Natural killer cell (primary cell): ENCODE measurements around the gene TMEM273. TPM values are rescaled to one million over a fixed set of nuclear protein-coding genes. Genes with fewer than 3 reads are reported as not detected.

Experiments
- ATAC-seq, 3 donors: fragments of 150-1000 bp in 2 of 3; fragments of 200-7000 bp in 1 of 3; cut with Tn5 transposase; 1 replicate in 1 of 3; 2 replicates in 2 of 3; pipeline ENCODE4 v1.10.0; 2021; ENCODE audit warnings: mild to moderate bottlenecking in 2 of 3, moderate library complexity in 2 of 3
- DNase-seq, 2 donors: peaks; one replicate each; pipeline versions ENCODE4 v3.0.0 to v3.0.0-alpha.2; 2013 to 2021; ENCODE audit warnings: mixed read lengths in 1 of 2
- H3K27ac ChIP-seq: one replicate; pipeline ENCODE4 v1.5.1; 2013; ENCODE audit warnings: mild to moderate bottlenecking, low read length
- H3K27me3 ChIP-seq: one replicate; pipeline ENCODE4 v1.6.1; 2013; ENCODE audit warnings: low read length; ENCODE audit not compliant: control insufficient read depth, insufficient read depth
- H3K36me3 ChIP-seq: one replicate; pipeline ENCODE4 v1.6.1; 2013; ENCODE audit warnings: low read length; ENCODE audit not compliant: control insufficient read depth, insufficient read depth
- H3K4me1 ChIP-seq: one replicate; pipeline ENCODE4 v1.6.1; 2013; ENCODE audit warnings: low read length; ENCODE audit not compliant: control insufficient read depth, insufficient read depth
- H3K4me3 ChIP-seq: one replicate; pipeline ENCODE4 v1.5.1; 2013; ENCODE audit warnings: low read length
- H3K9me3 ChIP-seq: one replicate; pipeline ENCODE4 v1.6.1; 2013; ENCODE audit warnings: low read length; ENCODE audit not compliant: control insufficient read depth, insufficient read depth
- H3K27ac Mint-ChIP-seq, 2 donors: one replicate each; pipeline ENCODE4 v1.8.0; 2022; ENCODE audit warnings: mild to moderate bottlenecking in 2 of 2, mixed read lengths in 2 of 2, moderate library complexity in 1 of 2
- H3K27me3 Mint-ChIP-seq, 2 donors: one replicate each; pipeline ENCODE4 v1.8.0; 2022; ENCODE audit warnings: low read depth in 2 of 2, mixed read lengths in 2 of 2
- H3K36me3 Mint-ChIP-seq: one replicate; pipeline ENCODE4 v1.8.0; 2022; ENCODE audit warnings: mixed read lengths
- H3K4me1 Mint-ChIP-seq, 2 donors: one replicate each; pipeline ENCODE4 v1.8.0; 2022; ENCODE audit warnings: mixed read lengths in 2 of 2
- H3K4me3 Mint-ChIP-seq: one replicate; pipeline ENCODE4 v1.8.0; 2022; ENCODE audit warnings: mild to moderate bottlenecking, moderate library complexity, mixed read lengths
- H3K9me3 Mint-ChIP-seq, 2 donors: one replicate each; pipeline ENCODE4 v1.8.0; 2022; ENCODE audit warnings: mixed read lengths in 2 of 2
- CTCF ChIP-seq: fragments of 200-600 bp; IDR thresholded peaks from one replicate; pipeline ENCODE4 v1.8.0; 2022; ENCODE audit warnings: antibody characterized with exemption
- WGBS: methylation state at CpG from one replicate; pipeline ENCODE4 v1.1.7; 2013; ENCODE audit warnings: missing lambda C conversion rate; ENCODE audit not compliant: insufficient coverage; 5-methylcytosine and 5-hydroxymethylcytosine counted together
- intact Hi-C: fragments of 100-400 bp; cut with micrococcal nuclease; formaldehyde crosslinking; loops from one replicate; pipeline ENCODE4 v1.14.2; 2022
- total RNA-seq, 4 donors: library from RNA; stranded (reverse); fragments of 120-200 nt in 1 of 4; gene quantifications; one replicate each; pipeline versions ENCODE4 v1.2.3 to v1.2.4, GENCODE V29; 2013 to 2022

TMEM273 gene
- total RNA-seq, 3 donors from 2014 or later (not counting 1 experiment from before 2014, with no cell fraction given) = 11.6 to 46.3 (median 29.4) TPM

- DNase-seq (no peak), ATAC-seq (no peak)
- peaks cover 7% of the 10 kb centered on the region for H3K36me3 Mint-ChIP-seq
- peaks cover 0 to 4% of the 10 kb centered on the region in 2 donors for H3K27me3 Mint-ChIP-seq
- peaks cover 34 to 45% of the 10 kb centered on the region in 2 donors for H3K4me1 Mint-ChIP-seq
- H3K4me3 Mint-ChIP-seq = no peak overlapping the region
- H3K27ac ChIP-seq = no peak overlapping the region
- WGBS = 77% methylated on average over 4 of the region's 6 CpGs
- H3K4me3 ChIP-seq = no peak overlapping the region
- H3K9me3 ChIP-seq = no peaks in the 10 kb centered on the region
- TF ChIP-seq CTCF = no peak
- peaks cover 46% of the 10 kb centered on the region for H3K4me1 ChIP-seq
- intact Hi-C loops = loop anchor here (10.0 kb wide), 1 partner anchor 514 kb away; no protein-coding TSS in a partner anchor
- H3K9me3 Mint-ChIP-seq = no peaks in the 10 kb centered on the region
- peaks cover 13% of the 10 kb centered on the region for H3K36me3 ChIP-seq
- no peak overlapping the region for H3K27ac Mint-ChIP-seq
- H3K27me3 ChIP-seq = no peaks in the 10 kb centered on the region
Observed at GRCh38 chr10:49168831-49169500, 19.2 kb downstream of the TMEM273 start.

- intact Hi-C loops = loop anchor here (10.0 kb wide), 1 partner anchor 513 kb away; no protein-coding TSS in a partner anchor
- Mint-ChIP-seq H3K27me3 (peaks cover 0 to 4% of the 10 kb centered on the region in 2 donors), H3K27ac (no peak overlapping the region), H3K4me3 (no peak overlapping the region), H3K36me3 (peaks cover 7% of the 10 kb centered on the region), H3K4me1 (peaks cover 34 to 38% of the 10 kb centered on the region in 2 donors), H3K9me3 (no peaks in the 10 kb centered on the region)
- Histone ChIP-seq H3K27me3 (no peaks in the 10 kb centered on the region), H3K27ac (no peak overlapping the region), H3K4me1 (peaks cover 38% of the 10 kb centered on the region), H3K36me3 (peaks cover 13% of the 10 kb centered on the region), H3K9me3 (no peaks in the 10 kb centered on the region), H3K4me3 (no peak overlapping the region)
- TF ChIP-seq CTCF = no peak
- ATAC-seq (no peak), DNase-seq (no peak)
- WGBS = 91% methylated on average over 4 of the region's 4 CpGs
Observed at GRCh38 chr10:49168171-49168540, 20.0 kb downstream of the TMEM273 start.

GRCh38 chr10:49167425-49168170 lies 20.6 kb downstream of the TMEM273 start:
- no peak overlapping the region for H3K27ac Mint-ChIP-seq
- no peaks in the 10 kb centered on the region for H3K9me3 Mint-ChIP-seq
- H3K4me1 ChIP-seq = peaks cover 32% of the 10 kb centered on the region
- no peaks in the 10 kb centered on the region for H3K27me3 ChIP-seq
- DNase-seq (no peak), ATAC-seq (no peak)
- peaks cover 7% of the 10 kb centered on the region for H3K36me3 Mint-ChIP-seq
- H3K27me3 Mint-ChIP-seq = peaks cover 0 to 4% of the 10 kb centered on the region in 2 donors
- WGBS = 91% methylated on average over 12 of the region's 12 CpGs
- peaks cover 13% of the 10 kb centered on the region for H3K36me3 ChIP-seq
- intact Hi-C loops = loop anchor here (10.0 kb wide), 1 partner anchor 513 kb away; no protein-coding TSS in a partner anchor
- TF ChIP-seq CTCF = no peak
- no peaks in the 10 kb centered on the region for H3K9me3 ChIP-seq
- H3K27ac ChIP-seq = no peak overlapping the region
- H3K4me1 Mint-ChIP-seq = peaks cover 28 to 32% of the 10 kb centered on the region in 2 donors
- no peak overlapping the region for H3K4me3 ChIP-seq
- H3K4me3 Mint-ChIP-seq = no peak overlapping the region
